ENCODE results near the gene PXDN.
"Not testable (repeated sequence)": the region's sequence is repeated elsewhere in the genome, so short reads cannot be mapped to it uniquely, and the experiment has no call there.

PXDN gene

GRCh38 chr2:1744446-1745170, at the start of gene PXDN:
Gene PXDN, minus strand, starts transcription at chr2:1744515. Its CDS starts 60 bp downstream, at chr2:1744455.
- no peak for DNase-seq

- DNase-seq = no peak
Observed at GRCh38 chr2:1793868-1794445, 49.6 kb upstream of the PXDN start.

- DNase-seq = no peak
Observed at GRCh38 chr2:1793001-1793867, 48.9 kb upstream of the PXDN start.

GRCh38 chr2:1791685-1792435, 47.5 kb upstream of the PXDN start:
- DNase-seq = no peak

GRCh38 chr2:1791006-1791605, 46.8 kb upstream of the PXDN start:
- no peak for DNase-seq

- DNase-seq = no peak
Observed at GRCh38 chr2:1790473-1790872, 46.2 kb upstream of the PXDN start.

GRCh38 chr2:1789610-1790009, 45.3 kb upstream of the PXDN start:
- no peak for DNase-seq

GRCh38 chr2:1788478-1788959, 44.2 kb upstream of the PXDN start:
- no peak for DNase-seq

GRCh38 chr2:1787755-1788477, 43.6 kb upstream of the PXDN start:
- DNase-seq = no peak

- DNase-seq = no peak
Observed at GRCh38 chr2:1784986-1785617, 40.8 kb upstream of the PXDN start.

GRCh38 chr2:1784087-1784486, 39.8 kb upstream of the PXDN start:
- no peak for DNase-seq

- DNase-seq = no peak
Observed at GRCh38 chr2:1782514-1782913, 38.2 kb upstream of the PXDN start.

GRCh38 chr2:1781291-1782080, 37.2 kb upstream of the PXDN start:
- no peak for DNase-seq

GRCh38 chr2:1780693-1781092, 36.4 kb upstream of the PXDN start:
- no peak for DNase-seq

GRCh38 chr2:1780054-1780453, 35.7 kb upstream of the PXDN start:
- DNase-seq = not testable (repeated sequence)

- DNase-seq = no peak
Observed at GRCh38 chr2:1778566-1778965, 34.3 kb upstream of the PXDN start.

GRCh38 chr2:1777781-1778180, 33.5 kb upstream of the PXDN start:
- DNase-seq = no peak

- DNase-seq = no peak
Observed at GRCh38 chr2:1777156-1777555, 32.8 kb upstream of the PXDN start.

- DNase-seq = no peak
Observed at GRCh38 chr2:1775511-1776035, 31.3 kb upstream of the PXDN start.

- no peak for DNase-seq
Observed at GRCh38 chr2:1774929-1775328, 30.6 kb upstream of the PXDN start.
